ENCODE data around the gene KSR2.
"Not testable (repeated sequence)": the region's sequence is repeated elsewhere in the genome, so short reads cannot be mapped to it uniquely, and the experiment has no call there.

KSR2 gene

DNA sequence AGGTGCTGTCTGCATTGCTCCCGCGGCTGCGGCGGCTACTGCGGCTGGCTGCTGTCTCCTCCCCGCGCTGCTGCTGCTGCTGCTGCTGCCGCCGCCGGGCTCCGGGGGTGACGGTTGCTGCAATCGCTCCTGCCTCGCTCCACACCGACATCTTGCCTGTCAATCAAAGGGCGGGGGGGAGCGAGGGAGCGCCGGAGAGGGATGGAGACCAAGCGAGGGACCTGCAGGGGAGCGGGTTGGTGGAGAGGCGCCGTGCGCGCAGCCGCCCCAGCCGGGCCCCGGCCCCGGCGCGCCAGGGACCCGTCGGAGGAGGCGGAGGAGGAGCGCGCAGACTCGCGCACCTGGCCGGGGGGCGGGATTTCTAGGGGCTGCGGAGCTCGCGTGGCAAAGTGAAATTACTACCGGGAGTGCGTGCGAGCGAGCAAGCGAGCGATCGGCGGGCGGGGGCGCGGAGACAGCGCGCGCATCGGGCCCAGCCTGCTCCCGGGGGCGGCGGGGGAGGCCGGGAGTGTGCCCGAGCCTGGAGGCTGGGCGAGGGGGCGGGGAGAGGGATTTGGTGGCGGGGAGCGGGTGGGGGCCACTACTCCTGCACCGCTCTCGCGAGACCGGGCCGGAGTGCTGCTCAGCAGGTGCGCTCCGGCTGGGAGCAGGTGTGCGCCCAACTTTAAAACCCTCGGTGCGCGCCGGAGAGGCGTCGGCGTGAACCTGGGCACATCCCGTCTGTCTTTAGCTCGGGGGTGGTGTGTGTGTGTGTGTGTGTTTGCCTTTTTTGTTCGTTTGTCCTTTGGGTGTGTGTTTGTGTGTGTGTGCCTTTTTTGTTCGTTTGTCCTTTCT is at the start of gene KSR2:
Gene KSR2 (minus strand): TSS at position 165 of the 834 bp plus-strand sequence. CDS start 735 bp downstream, outside the sequence.
- peak; percentile 51 for DNase-seq

DNA sequence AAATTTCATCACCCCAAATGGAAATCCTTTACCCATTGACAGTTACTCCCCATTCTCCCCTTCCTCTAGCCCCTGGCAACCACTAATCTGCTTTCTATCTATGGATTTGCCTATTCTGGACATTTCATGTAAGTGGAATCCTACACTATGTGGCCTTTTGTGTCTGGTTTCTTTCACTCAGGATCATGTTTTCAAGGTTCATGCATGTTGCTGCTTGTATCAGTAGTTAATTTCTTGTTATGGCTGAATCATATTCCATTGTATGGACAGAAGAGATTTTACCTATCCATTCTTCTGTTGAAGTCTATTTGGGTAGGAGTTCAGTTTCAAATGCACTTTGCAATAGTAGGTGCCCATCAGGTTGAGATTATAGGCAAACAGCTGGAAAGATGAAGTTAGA is 49.1 kb upstream of the KSR2 start:
- DNase-seq = no peak

DNA sequence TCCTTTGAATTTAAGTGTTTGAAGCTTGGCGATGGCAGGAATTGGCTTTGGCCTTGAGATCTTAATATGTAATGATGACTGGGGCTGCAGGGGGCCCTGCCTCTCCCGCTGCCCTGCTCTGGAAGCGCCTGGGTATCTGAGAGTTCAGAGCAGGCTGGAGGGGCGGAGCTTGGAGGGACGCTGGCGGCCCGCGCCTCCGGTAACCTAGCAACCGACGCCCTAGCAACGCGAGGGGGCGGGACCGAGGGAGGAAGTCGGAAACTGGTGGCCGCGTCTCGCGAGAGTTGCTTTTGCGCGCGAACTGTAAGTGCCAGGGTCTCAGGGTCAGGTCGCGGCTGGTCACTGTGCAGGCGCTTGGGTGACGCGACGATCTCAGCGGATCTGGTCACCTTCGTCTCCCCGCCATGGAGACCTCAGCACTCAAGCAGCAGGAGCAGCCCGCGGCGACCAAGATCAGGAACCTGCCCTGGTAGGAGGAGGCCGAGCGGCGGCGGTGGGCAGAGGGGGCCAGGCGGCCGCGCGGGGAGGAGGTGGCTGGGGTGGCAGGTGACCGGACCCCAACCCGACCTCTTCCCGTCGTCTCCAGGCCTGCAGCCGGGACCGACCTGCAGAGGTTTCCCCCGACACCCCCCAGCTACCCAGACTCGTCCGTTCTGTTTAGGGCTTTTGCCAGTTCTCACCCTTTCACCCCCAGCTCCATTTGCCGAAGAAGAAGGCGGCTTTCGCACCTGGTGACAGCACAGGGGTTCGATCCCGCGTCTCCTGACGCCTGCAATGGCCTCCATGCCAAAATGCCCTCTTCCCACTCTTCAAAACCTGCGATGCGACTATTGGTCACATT is 47.9 kb upstream of the KSR2 start, which contains the start of gene RFC5:
Gene RFC5 (plus strand): TSS at position 280 of the 841 bp plus-strand sequence. CDS start 125 bp downstream, at position 405.
- peak; percentile 98 for DNase-seq

DNA sequence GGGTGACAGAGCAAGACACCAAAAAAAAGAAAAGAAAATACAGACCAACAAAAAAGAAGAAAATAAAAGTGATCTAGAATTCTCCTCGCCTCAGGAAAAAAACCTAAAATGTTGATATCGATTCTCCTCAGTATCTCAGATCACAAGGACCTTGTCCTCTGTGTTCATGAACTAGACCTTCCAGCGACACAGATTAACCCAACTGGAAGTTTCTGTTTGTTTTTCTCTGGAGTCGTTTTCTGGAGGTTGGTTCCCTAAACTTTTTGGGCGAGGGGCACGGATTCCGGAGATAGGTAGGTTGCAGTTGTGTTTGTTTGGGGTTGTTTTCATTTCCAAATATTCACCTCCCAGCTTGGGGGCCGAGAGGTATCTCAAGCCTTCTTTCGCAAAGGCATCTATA is 47.2 kb upstream of the KSR2 start:
- no peak for DNase-seq

DNA sequence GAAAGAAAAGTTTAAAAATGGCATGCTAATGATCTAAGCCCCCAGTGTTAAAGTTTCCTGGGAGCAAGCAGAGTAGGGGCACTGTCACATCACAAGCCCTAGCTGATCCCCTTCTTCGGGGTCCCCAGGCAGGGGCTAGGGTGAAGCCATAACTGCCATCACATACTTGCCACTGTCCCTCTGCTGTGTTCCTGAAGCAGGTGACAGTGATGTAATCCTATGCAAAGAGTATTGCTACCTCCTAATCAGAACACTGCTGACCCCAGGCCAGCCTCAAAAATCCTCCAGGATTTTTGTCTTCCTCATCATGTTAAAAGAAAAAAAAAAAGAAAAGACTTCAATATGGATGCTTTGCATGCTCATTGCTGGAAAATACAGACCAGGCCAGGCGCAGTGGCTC is 46.5 kb upstream of the KSR2 start:
- DNase-seq = no peak

DNA sequence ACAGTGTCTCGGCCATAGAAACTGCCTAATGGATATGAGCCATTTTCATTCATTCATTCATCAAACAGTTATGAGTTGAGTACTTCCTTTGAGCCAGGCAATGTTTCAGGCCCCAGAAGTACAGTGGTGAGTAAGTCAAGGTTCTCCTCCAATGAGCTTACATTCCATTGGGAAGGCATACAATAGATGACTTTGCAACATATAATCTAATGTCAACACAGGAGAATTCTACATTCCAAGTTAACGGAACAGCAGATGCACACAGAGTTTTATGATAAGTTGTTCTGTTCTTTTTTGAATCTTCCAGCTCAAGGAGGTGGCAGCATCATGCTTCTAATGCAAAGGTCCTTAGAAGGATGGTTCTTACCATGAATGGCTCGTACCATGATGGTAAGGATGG is 44.5 kb upstream of the KSR2 start:
- DNase-seq = no peak

DNA sequence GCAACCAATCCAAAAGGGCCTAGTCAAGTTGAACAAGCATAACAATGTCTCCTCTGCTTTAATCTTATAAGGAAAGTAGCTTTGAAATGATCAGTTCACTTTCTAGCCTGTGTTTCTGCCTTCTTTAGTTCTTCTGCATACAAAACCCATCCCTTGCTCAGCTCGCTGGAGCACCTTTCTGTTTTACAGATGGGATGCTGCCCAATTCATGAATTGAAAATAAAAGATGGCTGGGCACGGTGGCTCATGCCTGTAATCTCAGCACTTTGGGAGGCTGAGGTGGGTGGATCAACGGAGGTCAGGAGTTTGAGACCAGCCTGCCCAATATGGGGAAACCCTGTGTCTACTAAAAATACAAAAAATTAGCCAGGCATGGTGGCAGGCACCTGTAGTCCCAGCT is 43.2 kb upstream of the KSR2 start:
- DNase-seq = no peak

DNA sequence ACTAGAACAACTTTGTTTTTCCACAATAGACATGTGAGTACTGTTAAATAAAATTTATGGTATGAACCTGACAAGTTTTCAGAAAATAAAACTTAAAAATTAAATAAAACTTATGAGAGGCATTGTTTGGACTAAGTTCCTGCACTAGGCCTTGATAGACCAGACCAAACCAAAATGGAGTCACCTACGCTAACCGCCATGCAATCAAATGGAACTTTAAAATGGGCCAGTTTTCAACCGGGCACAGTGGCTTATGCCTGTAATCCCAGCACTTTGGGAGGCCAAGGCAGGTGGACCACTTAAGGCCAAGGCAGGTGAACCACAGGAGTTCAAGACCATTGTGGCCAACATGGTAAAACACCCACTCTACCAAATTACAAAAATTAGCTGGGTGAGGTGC is 42.6 kb upstream of the KSR2 start:
- DNase-seq = no peak

DNA sequence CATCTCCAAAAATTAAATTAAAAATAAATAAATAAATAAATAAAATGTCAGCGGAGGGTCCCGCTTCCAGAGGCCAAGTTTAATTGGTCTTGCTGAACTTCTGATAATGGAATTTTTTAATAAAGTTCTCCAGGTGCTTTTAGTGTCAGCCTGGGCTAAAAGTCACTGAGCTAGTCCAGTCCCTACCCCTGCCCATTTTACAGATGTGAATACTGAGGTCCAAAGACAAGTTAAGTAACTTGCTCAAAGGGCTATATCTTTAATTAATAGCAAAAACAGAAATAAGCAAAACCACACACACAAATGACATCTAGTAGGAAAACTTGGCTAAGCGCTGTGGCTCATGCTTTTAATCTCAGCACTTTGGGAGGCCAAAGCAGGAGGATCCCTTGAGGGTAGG is 42.1 kb upstream of the KSR2 start:
- DNase-seq = no peak

DNA sequence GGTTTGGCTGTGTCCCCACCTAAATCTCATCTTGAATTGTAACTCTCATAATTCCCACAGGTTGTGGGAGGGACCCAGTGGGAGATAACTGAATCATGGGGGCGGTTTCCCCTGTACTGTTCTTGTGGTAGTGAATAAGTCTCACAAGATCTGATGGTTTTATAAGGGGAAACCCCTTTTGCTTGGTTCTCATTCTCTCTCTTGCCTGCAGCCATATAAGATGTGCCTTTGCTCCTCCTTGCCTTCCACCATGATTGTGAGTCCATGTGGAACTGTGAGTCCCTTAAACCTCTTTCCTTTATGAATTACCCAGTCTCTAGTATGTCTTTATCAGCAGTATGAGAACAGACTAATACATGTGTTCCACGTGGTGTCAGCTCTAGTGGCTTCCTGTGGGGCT is 31.0 kb upstream of the KSR2 start:
- not testable (repeated sequence) for DNase-seq

DNA sequence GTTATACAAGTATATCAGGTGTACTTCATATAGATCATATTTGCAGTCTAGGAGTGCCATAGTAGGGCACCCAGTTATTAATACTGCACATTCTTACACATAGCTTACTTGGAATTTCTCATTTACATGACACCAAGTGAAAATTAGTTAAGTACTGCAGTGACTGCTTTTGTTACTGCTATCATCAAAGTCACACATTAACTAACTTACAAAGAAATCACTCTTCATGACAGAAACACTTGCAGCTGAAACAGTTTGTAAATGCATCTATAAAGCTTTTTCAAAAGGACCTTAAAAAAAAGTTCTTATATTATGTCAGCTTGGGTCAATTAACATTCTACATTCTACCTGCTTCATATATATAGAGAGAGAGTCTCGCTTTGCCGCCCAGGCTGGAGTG is 29.9 kb upstream of the KSR2 start:
- DNase-seq = no peak

DNA sequence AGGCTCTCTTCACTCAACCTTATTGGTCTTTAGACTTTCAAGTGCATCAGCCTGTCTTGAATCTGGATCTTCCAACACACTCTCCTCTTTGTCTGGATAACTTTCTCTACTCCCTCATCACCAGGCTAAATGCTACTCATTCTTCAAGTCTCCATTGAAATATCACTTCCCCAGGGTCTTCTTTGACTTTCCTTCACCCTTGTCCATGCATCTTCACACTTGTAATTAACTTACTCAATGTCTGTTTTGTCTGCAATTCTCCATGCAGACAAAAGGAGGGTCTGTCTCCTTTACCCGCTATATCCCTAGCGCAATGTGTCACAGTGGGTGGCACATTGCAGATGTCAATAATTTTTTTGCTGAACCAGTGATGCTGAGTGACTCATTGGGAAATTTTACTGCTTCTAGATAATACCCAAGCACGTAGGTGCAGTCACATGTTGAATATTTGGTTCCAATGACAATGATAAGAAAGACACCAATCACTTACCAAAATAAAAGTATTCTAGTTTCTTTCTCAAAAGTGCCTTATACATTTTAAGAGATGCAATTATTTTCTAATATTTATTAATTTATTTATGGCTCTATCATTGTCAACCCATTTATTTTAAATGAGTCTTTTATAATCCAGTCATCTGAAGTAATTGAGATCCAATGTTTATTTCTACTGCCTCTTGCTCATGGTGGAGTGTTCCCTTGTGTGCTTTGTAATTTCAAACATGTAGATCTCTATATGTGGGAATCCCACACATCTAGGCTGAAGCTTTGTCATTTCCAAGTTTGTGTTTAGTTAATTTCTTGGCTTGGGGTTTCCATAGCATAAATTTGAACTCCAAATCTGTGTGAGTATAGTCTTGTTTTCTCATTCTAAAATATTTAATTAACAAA is 26.0 kb upstream of the KSR2 start:
- no peak for DNase-seq

DNA sequence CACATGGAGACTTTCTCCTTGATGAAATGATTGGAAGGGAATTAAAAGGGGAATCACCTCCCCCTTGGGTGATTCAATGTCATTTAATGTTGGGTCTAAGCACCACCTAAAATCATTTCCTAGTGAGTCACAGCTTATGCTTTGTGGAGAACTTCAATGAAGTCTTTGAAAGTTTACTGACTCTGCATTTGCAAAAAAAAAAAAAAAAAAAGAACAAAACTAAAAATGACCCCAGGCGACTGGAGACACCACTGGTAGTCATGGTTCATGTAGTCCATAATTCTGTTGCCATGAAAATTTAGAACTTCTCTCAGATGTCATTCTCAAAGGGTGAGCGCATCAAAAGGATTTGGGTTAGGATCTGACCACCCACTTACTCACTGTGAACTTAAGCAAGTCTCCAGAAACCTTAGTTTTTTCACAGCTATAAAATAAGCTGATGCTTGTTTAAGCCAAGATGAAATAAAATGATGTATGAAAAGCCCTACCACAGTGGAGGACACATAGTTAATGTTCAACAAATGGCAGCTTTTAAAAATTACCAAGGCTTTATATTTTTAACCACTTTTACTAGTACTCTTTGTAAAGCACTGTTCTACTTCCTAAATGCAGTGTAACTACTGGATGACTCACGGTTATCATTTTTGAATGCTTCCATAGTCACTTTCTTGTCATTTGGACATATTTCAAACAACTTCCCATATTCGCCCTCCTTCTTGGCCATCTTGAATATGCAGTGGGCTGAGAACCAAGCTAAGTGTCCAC is 18.1 kb upstream of the KSR2 start:
- no peak for DNase-seq

DNA sequence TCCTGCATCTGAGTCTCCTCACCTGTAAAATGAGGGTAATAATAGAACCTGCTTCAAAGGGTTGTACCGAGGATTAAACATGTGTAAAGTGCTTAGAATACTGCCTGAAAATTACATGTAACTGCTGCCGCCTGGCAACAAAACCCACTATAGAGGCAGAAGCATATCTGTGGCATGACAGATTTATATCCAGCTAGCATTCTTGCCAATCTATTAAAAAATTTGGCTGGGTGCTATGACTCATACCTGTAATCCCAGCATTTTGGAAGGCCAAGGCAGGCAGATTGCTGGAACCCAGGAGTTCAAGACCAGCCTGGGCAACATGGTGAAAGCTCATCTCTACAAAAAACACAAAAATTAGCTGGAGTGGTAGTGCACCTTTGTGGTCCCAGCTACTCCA is 16.4 kb upstream of the KSR2 start:
- DNase-seq = no peak

DNA sequence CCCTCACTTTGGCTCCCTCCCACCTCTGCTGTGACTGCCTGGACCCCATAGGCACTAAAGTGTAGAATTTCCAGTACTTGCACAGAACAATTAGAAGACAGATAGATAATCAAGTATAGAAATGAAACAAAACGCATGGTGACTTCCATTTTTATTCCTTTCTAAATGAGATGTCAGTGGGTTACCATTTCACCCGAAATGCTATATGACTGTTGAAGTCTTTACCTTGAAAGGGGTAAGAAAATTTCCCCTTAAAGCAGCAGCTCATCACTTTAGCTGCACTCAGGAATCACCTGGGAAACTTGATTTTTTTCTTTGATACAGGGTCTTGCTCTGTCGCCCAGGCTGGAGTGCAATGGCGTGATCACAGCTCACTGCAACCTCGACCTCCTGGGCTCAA is 12.5 kb upstream of the KSR2 start:
- DNase-seq = no peak

DNA sequence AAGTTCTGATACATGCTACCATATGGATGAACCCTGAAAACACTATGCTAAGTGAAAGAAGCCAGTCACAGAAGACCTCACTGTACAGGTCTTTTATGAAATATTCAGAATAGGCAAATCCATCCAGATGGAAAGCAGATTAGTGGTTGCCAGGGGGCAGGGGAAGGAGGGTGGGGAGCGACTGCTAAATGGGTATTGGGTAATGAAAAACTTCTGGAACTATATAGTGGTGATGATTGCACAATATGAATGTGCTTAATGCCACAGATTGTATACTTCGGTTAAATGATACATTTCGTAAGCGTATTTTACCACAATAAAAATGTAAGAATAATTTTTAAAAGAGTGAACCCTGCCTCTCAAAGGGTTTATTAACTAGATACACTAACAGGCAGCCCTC is 11.8 kb upstream of the KSR2 start:
- DNase-seq = no peak

DNA sequence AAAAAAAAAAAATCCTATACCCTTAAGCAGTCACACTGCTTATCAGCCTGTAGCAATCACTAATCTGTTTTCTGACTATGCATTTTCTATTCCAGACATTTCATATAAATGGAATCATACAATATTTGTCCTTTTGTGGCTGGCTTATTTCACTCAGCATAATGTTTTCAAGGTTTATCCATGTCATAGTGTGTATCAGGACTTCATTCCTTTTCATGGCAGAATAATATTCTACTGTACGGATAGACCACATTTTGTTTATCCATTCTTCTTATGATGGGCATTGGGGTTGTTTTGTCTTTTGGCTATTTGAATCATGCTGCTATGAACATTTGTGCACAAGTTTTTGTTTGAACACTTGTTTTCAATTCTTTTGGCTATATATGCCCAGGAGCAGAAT is 8.6 kb upstream of the KSR2 start:
- DNase-seq = no peak

DNA sequence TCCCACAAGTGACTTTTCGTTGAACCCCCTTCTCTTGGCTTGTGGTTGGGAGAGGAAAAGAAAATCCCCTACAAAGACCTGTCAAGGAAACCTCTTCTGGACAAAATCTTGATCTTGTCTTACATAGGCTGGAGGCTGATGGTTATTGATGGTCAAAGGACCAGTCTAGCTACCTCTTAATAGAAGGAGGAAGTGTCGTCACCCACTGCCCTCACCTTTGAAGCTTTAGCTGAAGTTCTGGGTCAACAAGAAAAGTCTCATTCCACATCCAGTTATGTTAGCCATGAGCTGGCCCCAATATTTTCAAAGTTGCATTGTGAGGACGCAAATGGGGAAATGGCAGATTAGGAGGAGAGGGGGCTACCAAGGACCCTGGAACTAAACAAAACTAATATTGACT is 6.2 kb upstream of the KSR2 start:
- no peak for DNase-seq

DNA sequence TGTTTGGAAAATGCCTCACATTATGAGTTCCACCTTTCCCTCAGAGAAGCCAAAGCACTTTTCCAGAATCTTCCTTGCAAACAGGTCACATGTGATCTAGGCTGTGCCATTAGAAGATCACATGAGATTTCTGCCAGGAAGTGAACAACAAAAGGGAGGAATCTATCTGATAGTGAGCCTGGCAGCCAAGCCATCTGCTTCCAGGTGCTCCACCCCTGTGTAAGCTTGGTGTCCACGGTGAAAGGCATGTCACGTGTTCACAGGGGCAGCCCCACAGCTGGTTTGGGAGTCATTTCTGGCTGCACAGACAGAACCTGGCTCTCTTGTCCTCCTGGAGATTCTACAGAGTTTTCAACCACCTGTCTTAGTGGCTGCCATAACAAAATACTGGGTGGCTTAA is 3.5 kb upstream of the KSR2 start:
- no peak for DNase-seq

DNA sequence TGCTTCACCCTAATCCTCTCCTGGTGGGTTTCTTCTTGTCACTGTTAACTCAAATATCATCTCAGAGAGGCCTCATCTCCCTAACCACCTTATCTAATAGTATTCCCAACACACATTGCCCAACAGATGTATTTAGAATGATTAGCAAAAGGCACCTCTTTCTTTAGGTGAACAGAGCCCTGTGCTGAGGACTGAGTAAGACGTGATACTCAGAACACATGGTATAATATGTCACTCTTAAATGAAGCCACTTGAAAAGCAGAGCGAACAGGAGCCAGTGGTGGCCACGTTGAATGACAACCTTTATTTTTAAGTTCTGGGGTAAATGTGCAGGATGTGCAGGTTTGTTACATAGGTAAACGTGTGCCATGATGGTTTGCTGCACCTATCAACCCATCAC is 1.5 kb upstream of the KSR2 start:
- no peak for DNase-seq

DNA sequence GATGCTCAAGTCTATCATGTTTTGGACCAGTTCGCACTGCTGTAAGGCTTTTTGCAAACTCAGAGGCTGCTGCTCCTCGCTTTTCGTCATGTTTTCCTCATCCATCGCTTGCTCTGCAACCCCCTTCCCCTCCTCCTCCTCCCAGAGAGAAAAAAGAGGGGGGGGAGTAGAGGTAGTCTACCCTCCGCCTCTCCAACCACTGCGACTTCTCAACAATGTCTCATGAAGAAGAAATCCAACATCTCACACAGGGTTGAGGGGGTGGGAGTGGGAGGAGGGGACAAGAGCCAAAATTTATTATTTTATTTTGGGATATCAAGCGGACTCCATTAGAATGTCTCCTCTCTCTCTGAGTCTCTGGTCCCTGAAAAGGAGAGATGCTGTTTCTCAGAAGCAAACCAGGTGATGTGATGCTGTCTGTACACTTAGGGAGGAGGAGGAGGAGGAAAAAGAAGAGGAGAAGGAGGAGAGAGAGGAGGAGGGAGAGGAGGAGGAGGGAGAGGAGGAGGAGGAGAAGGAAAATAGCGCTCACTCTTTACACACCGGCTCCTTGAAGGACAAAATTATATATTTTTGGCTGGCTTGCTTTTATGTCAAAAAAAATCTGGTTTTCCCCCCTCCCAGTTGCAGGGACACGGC is 520 bp downstream of the KSR2 start:
- DNase-seq = no peak

DNA sequence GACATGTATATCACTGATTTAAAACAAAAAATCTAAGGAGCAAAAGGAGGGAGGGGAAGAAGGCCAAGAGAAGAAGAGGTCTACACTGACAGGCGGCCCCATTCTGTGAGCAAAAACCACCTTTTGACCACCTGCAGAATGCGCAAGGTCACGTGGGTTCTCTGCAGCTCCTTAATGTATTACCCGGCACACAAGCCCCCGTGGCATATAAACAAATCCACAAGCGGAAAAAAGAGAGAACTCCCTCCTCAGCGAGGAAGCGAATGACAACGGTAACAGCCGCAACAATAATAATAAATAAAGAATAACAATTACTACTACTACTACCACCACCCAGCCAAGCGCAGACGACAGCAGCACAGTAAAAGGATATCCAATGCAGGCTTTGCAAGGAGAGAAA is 1.3 kb downstream of the KSR2 start:
- no peak for DNase-seq

Data from stimulated activated CD4-positive, alpha-beta T cell treated with anti-CD3 and anti-CD28 coated beads, Interleukin-12 subunit alpha, Interleukin-12 subunit beta, amount 100 ng/mL, for 4 hours (primary cell).